SK-N-SH treated with all-trans-retinoic acid at 6 μM for 48 hours (cell line): Measurements from ENCODE around the gene SPATA6L.
A peak's percentile ranks its signal among the peaks of the same experiment; 100 is the strongest.

Experiments used
- ATAC-seq: fragments of 200-7000 bp; cut with Tn5 transposase; 3 replicates; pipeline ENCODE4 v1.9.1; 2020; ENCODE audit warnings: mild to moderate bottlenecking, moderate library complexity
- CSDC2 ChIP-seq: fragments of 250-450 bp; sonication (Bioruptor Pico); IDR thresholded peaks from 2 replicates; pipeline ENCODE4 v1.5.0; 2020; ENCODE audit warnings: mild to moderate bottlenecking, moderate library complexity
- TCF4 ChIP-seq: fragments of 250-450 bp; sonication (Bioruptor Pico); IDR thresholded peaks from 2 replicates; pipeline ENCODE4 v1.8.0; 2021; ENCODE audit warnings: mild to moderate bottlenecking, moderate library complexity, borderline replicate concordance
- TOX ChIP-seq: fragments of 250-450 bp; sonication (Bioruptor Pico); IDR thresholded peaks from 2 replicates; pipeline ENCODE4 v1.8.0; 2021; ENCODE audit warnings: mild to moderate bottlenecking, moderate library complexity, borderline replicate concordance
- ZC3H10 ChIP-seq: fragments of 250-450 bp; sonication (Bioruptor Pico); IDR thresholded peaks from 2 replicates; pipeline ENCODE4 v1.5.1; 2021; ENCODE audit warnings: mild to moderate bottlenecking, moderate library complexity
- ZNF70 ChIP-seq: fragments of 450-650 bp; formaldehyde crosslinking; IDR thresholded peaks from 2 replicates; pipeline ENCODE4 v1.5.0; 2020; ENCODE audit warnings: mild to moderate bottlenecking, moderate library complexity
- TF ChIP-seq, protein P1 (sequence below): fragments of 250-450 bp; sonication (Bioruptor Pico); IDR thresholded peaks from 2 replicates; pipeline ENCODE4 v1.5.1; 2021; ENCODE audit warnings: mild to moderate bottlenecking, moderate library complexity

SPATA6L gene

DNA sequence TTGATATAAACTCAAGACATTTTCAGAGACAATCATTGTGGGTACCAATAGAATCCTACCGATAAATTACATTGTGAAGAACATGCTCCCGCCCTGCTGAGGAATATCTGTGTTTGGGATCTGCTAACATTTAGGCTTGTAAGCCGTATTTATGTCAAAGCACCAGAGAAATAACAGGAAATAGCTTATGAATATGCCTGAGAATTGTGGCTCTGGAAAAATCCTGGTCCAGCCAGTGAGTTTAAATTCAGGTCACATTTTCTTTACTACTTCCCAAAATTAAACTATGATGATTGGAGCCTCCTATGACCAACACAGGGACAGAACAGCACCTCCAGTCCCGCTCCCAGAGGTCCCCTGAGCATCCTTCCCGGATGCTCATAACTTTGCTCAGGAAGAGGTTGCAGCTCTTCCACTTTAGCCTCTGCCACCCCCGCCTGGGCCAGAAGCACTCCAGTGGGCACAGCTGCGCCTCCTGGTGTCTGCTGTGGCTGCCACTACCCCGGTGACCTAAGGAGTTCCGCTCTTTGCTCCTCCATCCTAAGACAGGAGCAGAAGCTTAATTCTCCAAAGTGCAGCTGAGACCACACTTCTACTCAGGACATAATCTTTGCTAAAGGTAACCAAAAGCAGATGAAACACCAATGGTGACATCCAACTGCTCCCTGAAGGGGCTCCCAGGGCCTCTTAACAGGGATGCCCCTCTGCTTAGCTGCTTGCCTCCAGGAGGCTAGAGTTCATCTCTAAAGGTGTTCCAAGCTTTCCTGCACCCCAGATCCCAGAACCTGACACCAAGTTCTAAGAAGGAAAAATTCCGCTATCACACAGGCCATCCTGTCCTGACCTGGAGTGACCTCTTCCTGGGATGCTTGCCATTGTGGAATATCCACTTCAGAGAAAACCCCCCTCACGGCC, 117.2 kb downstream of the SPATA6L start:
- ATAC-seq, result peak; percentile 75

More for the DNA sequence above, 117.2 kb downstream of the SPATA6L start:
- TF ChIP-seq TCF4 (CRISPR knock-in tag) (no peak), ZC3H10 (CRISPR knock-in tag) (no peak), ZNF70 (CRISPR knock-in tag) (no peak), CSDC2 (CRISPR knock-in tag) (no peak), TOX (no peak)
- TF ChIP-seq, protein P1, sequence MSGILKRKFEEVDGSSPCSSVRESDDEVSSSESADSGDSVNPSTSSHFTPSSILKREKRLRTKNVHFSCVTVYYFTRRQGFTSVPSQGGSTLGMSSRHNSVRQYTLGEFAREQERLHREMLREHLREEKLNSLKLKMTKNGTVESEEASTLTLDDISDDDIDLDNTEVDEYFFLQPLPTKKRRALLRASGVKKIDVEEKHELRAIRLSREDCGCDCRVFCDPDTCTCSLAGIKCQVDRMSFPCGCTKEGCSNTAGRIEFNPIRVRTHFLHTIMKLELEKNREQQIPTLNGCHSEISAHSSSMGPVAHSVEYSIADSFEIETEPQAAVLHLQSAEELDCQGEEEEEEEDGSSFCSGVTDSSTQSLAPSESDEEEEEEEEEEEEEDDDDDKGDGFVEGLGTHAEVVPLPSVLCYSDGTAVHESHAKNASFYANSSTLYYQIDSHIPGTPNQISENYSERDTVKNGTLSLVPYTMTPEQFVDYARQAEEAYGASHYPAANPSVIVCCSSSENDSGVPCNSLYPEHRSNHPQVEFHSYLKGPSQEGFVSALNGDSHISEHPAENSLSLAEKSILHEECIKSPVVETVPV (CRISPR knock-in tag), result no peak
- TF ChIP-seq, all 23 proteins: peak for 0
